ENCODE measurements around the gene SBF1. TPM values are rescaled to one million over a fixed set of nuclear protein-coding genes. Genes with fewer than 3 reads are reported as not detected.
"Not testable (repeated sequence)": the region's sequence is repeated elsewhere in the genome, so short reads cannot be mapped to it uniquely, and the experiment has no call there.

SBF1 gene
- total and polyA plus RNA-seq, 5 donors, result 39.2 to 54.8 (median 53.4) TPM

DNA sequence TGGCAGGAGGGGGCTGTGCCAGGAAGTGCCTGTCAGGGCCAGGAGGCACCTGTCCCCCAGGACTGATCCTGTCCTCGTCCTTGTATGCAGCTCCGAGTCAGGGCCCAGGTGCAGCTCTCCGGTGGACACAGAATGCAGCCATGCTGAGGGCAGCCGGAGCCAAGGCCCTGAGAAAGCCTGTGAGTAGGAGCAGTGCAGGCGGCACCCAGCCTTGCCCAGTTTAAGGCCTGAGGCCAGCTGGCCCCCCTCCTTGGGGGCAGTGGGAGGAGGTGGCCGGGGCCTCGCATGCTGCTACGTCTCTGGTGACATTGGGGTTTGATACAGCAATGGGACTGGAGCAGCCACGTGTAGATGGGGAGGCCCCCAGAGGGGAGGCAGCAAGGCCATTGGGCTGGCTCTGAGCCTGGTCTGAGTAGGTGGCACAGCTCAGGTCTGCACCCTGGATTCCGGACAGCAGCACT, 34.9 kb downstream of the SBF1 start:
- Histone ChIP-seq H3K4me3 (ENCODE audit: low read length) (no peak overlapping the region), H3K9me3 (ENCODE audit: control insufficient read depth, low read length) (no peaks in the 10 kb centered on the region), H3K4me1 (ENCODE audit: control insufficient read depth, insufficient read depth, low read length) (no peaks in the 10 kb centered on the region), H3K27ac (ENCODE audit: low read length) (no peak overlapping the region), H3K27me3 (ENCODE audit: control insufficient read depth, insufficient read depth) (no peaks in the 10 kb centered on the region)
- peak in 2 of 3 donors; percentile 31 to 52 for DNase-seq
- no peak for ATAC-seq
- intact Hi-C loops (cut with DNase I), result no loop called here
- 77% methylated on average over 10 of the region's 10 CpGs for WGBS

DNA sequence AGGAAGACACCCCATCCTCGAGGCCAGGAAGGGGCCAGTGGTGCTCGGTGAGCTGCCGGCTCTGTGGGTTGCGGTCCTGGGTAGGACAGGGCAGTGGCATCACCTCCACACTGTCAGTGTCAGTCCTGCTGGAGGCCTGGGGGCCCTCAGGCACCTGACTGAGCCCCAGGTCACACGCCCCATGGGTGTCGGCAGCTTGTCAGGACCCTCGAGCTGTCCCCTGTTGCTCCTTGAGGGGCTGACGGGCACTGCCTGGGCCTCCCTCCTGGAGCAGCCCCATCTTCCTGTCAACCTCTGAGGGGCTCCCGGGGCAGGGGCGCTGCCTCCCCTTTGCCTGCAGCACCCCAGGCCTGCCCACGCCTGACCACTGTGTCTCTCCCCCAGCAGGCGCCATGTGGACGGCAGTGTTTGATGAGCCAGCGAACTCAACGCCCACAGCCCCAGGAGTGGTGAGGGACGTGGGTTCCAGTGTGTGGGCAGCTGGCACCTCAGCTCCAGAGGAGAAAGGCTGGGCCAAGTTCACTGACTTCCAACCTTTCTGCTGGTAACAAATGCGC, 35.4 kb downstream of the SBF1 start:
- DNase-seq (peak in 2 of 3 donors; percentile 44 to 47), ATAC-seq (no peak)
- H3K4me1 ChIP-seq (ENCODE audit: control insufficient read depth, insufficient read depth, low read length), result no peaks in the 10 kb centered on the region
- no peak overlapping the region for H3K4me3 ChIP-seq (ENCODE audit: low read length)
- no peaks in the 10 kb centered on the region for H3K27me3 ChIP-seq (ENCODE audit: control insufficient read depth, insufficient read depth)
- no peak overlapping the region for H3K27ac ChIP-seq (ENCODE audit: low read length)
- 85% methylated on average over 17 of the region's 17 CpGs for WGBS
- no peaks in the 10 kb centered on the region for H3K9me3 ChIP-seq (ENCODE audit: control insufficient read depth, low read length)
- intact Hi-C loops (cut with DNase I), result no loop called here

DNA sequence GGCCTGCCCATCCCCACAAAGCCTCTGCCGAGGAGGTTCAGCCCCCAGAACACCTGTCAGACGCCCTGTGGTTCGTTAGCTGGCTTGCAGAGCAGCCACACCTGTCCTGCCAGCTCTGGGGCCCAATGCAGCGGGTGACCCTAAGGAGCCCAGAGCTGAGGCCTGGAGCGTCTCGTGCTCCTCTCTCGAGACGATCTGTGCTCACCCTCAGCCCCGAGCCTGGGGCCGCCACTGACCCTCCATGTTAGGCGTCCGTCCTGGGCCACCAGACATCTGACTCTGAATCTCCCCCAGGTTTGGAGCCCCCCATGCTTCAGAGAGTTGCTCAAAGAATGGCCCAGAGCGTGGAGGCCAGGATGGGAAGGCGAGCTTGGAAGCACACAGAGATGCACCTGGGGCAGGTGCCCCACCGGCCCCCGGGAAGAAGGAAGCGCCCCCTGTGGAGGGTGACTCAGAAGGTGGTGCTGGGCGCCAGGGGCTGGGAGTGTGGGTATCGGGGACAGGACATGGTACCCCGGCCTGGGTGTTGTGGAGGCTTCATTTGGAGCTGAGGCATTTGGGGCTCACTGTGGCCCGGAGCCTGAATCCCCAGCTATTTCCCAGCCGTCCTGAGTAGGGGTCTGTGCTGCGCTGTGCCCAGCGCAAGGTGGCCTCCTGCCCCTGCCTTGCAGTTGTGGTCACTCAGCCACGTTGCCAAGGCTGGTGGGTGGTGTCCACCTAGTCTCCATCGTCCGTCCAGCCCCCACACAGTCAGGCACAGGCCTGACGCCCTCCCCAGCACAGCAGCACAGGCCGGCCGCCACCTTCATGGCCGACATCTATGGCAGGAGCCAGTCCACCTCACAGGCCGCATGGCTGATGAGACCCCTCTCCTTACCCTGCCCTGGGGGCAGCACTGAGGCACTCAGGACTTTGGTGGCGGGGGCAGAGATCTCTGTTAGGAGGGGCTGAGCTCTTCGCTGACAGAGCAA, 36.2 kb downstream of the SBF1 start:
- Histone ChIP-seq H3K4me3 (ENCODE audit: low read length) (no peak overlapping the region), H3K4me1 (ENCODE audit: control insufficient read depth, insufficient read depth, low read length) (no peaks in the 10 kb centered on the region), H3K9me3 (ENCODE audit: control insufficient read depth, low read length) (no peaks in the 10 kb centered on the region), H3K27me3 (ENCODE audit: control insufficient read depth, insufficient read depth) (no peaks in the 10 kb centered on the region), H3K27ac (ENCODE audit: low read length) (no peak overlapping the region)
- ATAC-seq, result no peak
- intact Hi-C loops (cut with DNase I), result no loop called here
- WGBS, result 87% methylated on average over 34 of the region's 34 CpGs
- DNase-seq, result peak in 2 of 3 donors; percentile 45 to 66

DNA sequence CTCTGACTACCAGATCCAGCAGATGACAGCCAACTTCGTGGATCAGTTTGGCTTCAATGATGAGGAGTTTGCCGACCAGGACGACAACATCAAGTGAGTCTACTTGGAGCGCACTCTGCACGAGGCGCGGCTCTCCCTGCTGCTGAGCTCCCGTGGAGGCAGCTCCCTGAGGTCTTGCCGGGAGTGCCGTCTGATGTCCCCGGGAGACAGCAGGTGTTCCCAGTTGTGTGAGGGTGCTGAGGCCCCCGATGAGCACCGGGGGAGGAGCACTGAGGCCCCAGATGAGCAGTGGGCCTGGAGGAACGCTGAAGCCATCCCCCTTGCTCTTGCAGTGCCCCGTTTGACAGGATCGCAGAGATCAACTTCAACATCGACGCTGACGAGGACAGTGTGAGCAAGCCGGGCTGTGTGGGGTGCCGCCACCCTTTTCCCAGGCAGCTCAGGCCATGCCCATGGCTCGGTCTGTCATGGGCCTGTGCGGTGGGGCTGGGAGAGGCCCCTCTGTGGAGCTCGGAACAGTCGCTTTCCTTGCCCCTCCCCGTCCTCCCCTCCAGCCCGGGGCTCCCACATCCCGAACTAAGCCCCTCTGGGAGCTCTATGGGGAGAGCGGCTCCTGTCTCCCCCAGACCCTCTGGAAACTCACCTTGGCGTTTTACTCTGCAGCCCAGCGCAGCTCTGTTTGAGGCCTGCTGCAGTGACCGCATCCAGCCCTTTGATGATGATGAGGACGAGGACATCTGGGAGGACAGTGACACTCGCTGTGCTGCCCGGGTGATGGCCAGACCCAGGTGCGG, 37.1 kb downstream of the SBF1 start:
- no peak overlapping the region for H3K27ac ChIP-seq (ENCODE audit: low read length)
- DNase-seq, result peak in 1 of 3 donors; percentile 34
- no peak overlapping the region for H3K4me3 ChIP-seq (ENCODE audit: low read length)
- no peaks in the 10 kb centered on the region for H3K4me1 ChIP-seq (ENCODE audit: control insufficient read depth, insufficient read depth, low read length)
- H3K9me3 ChIP-seq (ENCODE audit: control insufficient read depth, low read length), result no peaks in the 10 kb centered on the region
- 88% methylated on average over 36 of the region's 36 CpGs for WGBS
- no peaks in the 10 kb centered on the region for H3K27me3 ChIP-seq (ENCODE audit: control insufficient read depth, insufficient read depth)
- intact Hi-C loops (cut with DNase I), result no loop called here
- no peak for ATAC-seq

DNA sequence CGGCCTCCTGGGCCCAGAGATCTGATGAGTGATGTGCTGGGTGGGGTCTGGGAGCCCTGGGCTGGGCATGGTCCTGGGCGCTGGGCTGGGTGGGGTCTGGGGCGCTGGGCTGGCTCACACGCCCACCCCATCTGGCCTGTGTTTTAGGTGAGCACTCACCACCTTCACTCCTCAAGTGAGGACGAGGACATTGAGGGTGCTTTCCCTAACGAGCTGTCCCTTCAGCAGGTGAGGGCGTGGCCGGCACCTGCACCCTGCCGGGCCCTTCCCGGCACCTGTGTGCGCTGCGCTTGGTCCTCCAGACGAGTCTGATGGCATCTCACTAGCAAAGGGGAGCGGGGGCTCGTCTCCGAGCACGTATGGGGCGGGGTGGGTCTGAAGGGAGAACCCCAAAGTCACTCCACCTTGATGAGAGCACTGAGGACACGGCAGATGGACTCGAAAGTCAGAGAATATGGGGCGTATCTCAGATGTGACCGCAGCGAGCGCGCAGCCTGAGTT, 37.9 kb downstream of the SBF1 start:
- H3K4me1 ChIP-seq (ENCODE audit: control insufficient read depth, insufficient read depth, low read length), result no peaks in the 10 kb centered on the region
- H3K27me3 ChIP-seq (ENCODE audit: control insufficient read depth, insufficient read depth), result no peaks in the 10 kb centered on the region
- H3K27ac ChIP-seq (ENCODE audit: low read length), result no peak overlapping the region
- DNase-seq (no peak), ATAC-seq (peak in 1 of 2 donors; percentile 7)
- intact Hi-C loops (cut with DNase I), result no loop called here
- H3K9me3 ChIP-seq (ENCODE audit: control insufficient read depth, low read length), result no peaks in the 10 kb centered on the region
- no peak overlapping the region for H3K4me3 ChIP-seq (ENCODE audit: low read length)
- 92% methylated on average over 25 of the region's 25 CpGs for WGBS

DNA sequence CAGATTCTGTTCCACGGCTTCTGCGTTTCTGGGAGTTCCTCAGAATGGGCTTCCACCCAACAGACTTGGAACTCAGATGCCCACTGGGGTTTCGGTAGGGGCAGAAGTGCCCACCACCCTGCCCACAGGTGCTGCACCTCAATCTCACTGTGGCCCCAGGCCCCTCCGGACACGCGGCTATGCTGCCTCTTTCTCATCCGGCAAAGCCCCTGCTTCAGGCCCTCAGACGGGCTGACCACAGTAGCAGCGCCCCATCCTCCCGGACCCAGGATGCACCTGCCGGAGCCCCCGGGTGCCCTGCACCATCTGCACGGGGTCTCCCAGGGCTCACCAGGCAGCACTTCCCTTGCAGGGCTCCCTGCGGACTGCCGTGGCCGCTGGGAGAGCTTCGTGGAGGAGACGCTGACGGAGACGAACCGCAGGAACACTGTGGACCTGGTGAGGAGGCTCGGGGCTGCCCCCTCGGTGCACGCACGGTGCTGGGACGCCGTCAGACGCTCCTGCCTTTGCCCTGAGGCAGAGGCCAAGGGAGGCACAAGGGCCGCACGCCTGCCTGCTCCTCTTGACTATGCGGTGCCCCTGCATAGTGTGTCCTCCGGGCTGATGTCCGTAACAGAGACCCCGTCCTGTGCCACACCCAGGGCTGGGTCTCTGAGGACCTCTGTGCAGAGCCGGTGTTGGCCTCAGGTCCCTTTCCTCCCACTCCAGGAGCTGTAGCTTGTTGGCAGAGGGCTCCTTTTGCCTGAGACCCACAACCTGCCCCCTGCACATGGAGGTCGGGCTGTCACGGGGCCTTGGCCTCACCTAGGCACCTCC, 38.6 kb downstream of the SBF1 start:
- DNase-seq, result no peak
- H3K27ac ChIP-seq (ENCODE audit: low read length), result no peak overlapping the region
- no peaks in the 10 kb centered on the region for H3K4me1 ChIP-seq (ENCODE audit: control insufficient read depth, insufficient read depth, low read length)
- no peak overlapping the region for H3K4me3 ChIP-seq (ENCODE audit: low read length)
- no peaks in the 10 kb centered on the region for H3K27me3 ChIP-seq (ENCODE audit: control insufficient read depth, insufficient read depth)
- ATAC-seq, result peak in 1 of 2 donors; percentile 1
- WGBS, result 89% methylated on average over 37 of the region's 37 CpGs
- H3K9me3 ChIP-seq (ENCODE audit: control insufficient read depth, low read length), result no peaks in the 10 kb centered on the region
- intact Hi-C loops (cut with DNase I), result no loop called here

DNA sequence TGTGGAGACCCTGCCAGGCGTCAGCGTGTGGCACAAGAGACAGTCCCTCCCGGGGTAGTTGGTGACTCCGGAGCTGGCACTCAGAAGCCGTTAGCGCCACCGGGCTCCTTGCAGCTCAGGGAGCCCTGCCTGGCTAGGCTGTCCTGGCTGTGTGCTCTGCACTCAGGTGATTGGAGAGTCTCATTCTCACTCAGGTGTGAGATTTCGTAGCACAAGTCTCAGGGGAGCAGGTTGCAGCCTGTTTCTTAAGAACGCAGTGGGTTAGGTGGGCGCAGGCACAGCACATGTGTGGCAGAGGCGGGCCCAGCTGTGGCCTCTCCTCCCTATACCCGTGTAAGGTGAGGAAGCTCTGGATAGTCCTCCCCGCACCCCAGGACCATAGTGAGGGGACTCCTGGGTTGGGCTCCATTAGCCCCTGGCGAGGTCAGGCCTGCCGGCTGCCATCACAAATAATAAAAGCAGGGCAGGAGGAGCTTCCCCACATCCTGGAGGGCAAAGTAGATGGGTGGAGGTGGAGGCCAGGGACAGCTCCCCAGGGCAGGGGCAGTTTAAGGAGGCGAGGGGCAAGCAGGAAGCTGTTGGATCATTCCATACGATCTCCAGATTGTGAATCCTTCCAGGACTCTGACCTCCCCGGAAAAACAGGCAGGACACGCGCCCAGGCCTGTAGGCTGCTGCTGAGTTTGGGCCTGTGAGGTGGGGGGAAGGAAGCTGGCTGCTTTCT, 39.4 kb downstream of the SBF1 start:
- ATAC-seq, result no peak
- H3K4me1 ChIP-seq (ENCODE audit: control insufficient read depth, insufficient read depth, low read length), result no peaks in the 10 kb centered on the region
- intact Hi-C loops (cut with DNase I), result no loop called here
- H3K9me3 ChIP-seq (ENCODE audit: control insufficient read depth, low read length), result no peaks in the 10 kb centered on the region
- H3K4me3 ChIP-seq (ENCODE audit: low read length), result no peak overlapping the region
- H3K27me3 ChIP-seq (ENCODE audit: control insufficient read depth, insufficient read depth), result no peaks in the 10 kb centered on the region
- peak in 1 of 3 donors; percentile 43 for DNase-seq
- no peak overlapping the region for H3K27ac ChIP-seq (ENCODE audit: low read length)
- 88% methylated on average over 20 of the region's 20 CpGs for WGBS

DNA sequence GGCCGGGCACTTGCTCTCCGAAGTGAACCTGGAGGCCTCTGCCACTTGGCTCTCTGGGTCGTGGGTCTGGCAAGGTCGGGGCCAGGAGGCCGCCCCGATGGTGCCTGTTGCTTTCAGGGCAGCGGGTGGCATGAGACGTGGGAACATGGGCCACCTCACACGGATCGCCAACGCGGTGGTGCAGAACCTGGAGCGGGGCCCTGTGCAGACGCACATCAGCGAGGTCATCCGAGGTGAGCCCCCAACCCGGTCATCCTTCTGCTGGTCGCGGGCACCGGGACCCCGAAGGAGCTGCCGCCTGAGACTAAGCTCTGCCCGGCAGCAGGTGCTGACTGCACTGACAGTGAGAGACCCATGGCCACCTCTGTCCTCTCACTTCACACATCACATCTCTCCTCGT, 40.0 kb downstream of the SBF1 start:
- Histone ChIP-seq H3K9me3 (ENCODE audit: control insufficient read depth, low read length) (no peaks in the 10 kb centered on the region), H3K4me3 (ENCODE audit: low read length) (no peak overlapping the region), H3K27me3 (ENCODE audit: control insufficient read depth, insufficient read depth) (no peaks in the 10 kb centered on the region), H3K4me1 (ENCODE audit: control insufficient read depth, insufficient read depth, low read length) (no peaks in the 10 kb centered on the region), H3K27ac (ENCODE audit: low read length) (no peak overlapping the region)
- intact Hi-C loops (cut with DNase I), result no loop called here
- ATAC-seq (no peak), DNase-seq (peak in 1 of 3 donors; percentile 49)
- 91% methylated on average over 24 of the region's 24 CpGs for WGBS

DNA sequence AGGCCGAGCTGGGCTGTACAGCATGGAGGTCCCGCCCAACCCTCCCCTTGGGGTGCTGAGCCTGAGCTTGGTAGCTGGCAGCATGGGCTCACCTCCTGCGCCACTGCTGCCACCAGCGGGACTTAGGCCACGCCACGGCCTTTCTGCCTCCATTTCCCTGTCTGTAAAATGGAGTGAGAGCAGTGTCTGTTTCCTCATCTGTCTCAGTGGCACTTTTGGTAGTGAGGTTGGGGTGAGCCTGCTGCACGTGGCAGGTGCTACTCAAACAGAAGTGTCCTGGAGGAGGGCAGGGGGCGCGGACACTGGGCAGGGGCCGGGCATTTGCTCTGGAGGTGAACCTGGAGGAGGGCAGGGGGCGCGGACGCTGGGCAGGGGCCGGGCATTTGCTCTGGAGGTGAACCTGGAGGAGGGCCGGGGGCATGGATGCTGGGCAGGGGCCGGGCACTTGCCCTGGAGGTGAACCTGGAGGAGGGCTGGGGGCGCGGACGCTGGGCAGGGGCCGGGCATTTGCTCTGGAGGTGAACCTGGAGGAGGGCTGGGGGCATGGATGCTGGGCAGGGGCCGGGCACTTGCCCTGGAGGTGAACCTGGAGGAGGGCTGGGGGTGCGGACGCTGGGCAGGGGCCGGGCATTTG, 41.8 kb downstream of the SBF1 start:
- H3K4me1 ChIP-seq (ENCODE audit: control insufficient read depth, insufficient read depth, low read length); intact Hi-C loops (cut with DNase I); H3K9me3 ChIP-seq (ENCODE audit: control insufficient read depth, low read length); H3K27me3 ChIP-seq (ENCODE audit: control insufficient read depth, insufficient read depth); H3K4me3 ChIP-seq (ENCODE audit: low read length); ATAC-seq; H3K27ac ChIP-seq (ENCODE audit: low read length): not testable (repeated sequence)
- WGBS, result 96% methylated on average over 24 of the region's 24 CpGs
- peak in 1 of 3 donors; percentile 51 for DNase-seq

Data from right cardiac atrium (tissue), 5 donors.